ENCODE data around the gene RNF41.

DNA sequence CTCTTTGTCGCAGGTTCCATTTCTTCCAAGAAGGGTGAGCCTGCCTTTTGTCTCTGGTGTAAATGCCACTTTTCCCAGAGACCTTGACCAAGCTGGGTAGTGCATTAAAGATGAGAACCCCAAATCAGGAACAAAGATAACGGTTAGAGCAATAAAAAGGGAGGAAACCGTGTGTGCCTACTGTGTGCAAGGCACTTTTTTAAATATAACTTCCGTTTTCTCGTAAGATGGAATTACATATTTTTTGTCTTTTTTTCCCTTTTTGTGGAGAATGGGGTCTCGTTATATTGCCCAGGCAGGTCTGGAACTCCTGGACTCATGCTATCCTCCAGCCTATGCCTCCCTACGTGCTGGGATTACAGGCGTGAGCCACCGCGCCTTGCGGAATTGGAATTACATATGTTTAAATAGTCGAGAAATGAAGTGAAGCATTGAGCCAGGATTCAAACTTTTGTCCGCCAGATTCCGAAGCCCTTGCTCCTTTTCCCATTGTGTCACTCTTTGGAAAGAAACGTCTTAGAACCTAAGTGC, 1.9 kb upstream of the RNF41 start:
- no peak for TF ChIP-seq SP1 (IDR thresholded peaks at IDR 0.05)
- TF ChIP-seq NFRKB (IDR thresholded peaks at IDR 0.05), result no peak
- no peak for TF ChIP-seq FOXM1 (IDR thresholded peaks at IDR 0.05; ENCODE audit: borderline replicate concordance)
- no peak for TF ChIP-seq ELF4 (IDR thresholded peaks at IDR 0.05)
- TF ChIP-seq SUZ12 (IDR thresholded peaks at IDR 0.05), result no peak
- TF ChIP-seq, protein P1, sequence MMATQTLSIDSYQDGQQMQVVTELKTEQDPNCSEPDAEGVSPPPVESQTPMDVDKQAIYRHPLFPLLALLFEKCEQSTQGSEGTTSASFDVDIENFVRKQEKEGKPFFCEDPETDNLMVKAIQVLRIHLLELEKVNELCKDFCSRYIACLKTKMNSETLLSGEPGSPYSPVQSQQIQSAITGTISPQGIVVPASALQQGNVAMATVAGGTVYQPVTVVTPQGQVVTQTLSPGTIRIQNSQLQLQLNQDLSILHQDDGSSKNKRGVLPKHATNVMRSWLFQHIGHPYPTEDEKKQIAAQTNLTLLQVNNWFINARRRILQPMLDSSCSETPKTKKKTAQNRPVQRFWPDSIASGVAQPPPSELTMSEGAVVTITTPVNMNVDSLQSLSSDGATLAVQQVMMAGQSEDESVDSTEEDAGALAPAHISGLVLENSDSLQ (IDR thresholded peaks at IDR 0.05), result no peak; the same call in 1 of the 2 replicates
- TF ChIP-seq BHLHE40 (IDR thresholded peaks at IDR 0.05; ENCODE audit: borderline replicate concordance), result no peak
- TF ChIP-seq LEF1 (IDR thresholded peaks at IDR 0.05; ENCODE audit: borderline replicate concordance), result no peak
- TF ChIP-seq ZNF384 (IDR thresholded peaks at IDR 0.05), result no peak
- no peak for TF ChIP-seq FOXK2 (IDR thresholded peaks at IDR 0.05)
- no peak for TF ChIP-seq ARNT (IDR thresholded peaks at IDR 0.05)
- no peak for TF ChIP-seq L3MBTL2 (conservative IDR thresholded peaks at IDR 0.05)
- TF ChIP-seq CTBP1 (IDR thresholded peaks at IDR 0.05; ENCODE audit: borderline replicate concordance), result no peak
- no peak for TF ChIP-seq FOXA1 (IDR thresholded peaks at IDR 0.05)
